HG03280 (cell line): ENCODE results near the gene RSPH9.
"Not testable (repeated sequence)": the region's sequence is repeated elsewhere in the genome, so short reads cannot be mapped to it uniquely, and the experiment has no call there.

Experiments
- ATAC-seq: cut with Tn5 transposase; IDR thresholded peaks from one replicate; pipeline ENCODE4 v1.9.1; 2021; ENCODE audit warnings: mild to moderate bottlenecking, moderate library complexity; ENCODE audit not compliant: unreplicated experiment

RSPH9 gene

DNA sequence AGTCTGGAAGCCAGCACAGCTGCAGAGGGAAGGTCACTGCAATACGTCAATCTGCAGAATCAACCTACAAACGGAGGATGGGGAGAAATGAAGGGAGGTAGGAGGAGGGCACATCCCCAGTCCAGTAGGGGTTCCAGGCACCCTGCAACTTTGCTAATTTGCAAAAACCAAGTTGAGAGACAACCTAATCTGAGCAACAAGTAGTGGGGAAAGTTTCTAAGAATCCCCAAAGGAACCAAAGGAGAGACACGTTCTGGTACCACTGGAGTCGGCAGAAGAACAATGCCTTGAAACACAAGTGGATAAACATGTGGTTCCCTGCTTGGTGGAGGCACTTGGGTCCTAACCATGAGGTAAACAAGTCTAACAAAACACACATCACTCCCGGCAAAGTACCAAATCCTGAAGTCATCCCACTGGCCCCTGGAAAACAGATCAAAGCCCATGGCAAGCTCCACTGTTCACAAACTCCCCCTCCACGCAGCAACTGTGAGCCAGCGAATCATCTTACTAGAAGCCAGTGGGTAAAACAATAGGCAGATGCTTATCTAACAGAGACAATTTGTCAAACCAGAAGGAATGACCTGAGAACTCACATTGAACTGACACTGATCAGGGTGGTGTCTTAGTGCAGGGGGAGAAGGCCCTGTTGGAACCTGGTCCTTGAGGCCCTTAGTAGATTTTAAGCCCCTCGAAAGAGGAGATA is 38.0 kb downstream of the RSPH9 start:
- no peak for ATAC-seq

DNA sequence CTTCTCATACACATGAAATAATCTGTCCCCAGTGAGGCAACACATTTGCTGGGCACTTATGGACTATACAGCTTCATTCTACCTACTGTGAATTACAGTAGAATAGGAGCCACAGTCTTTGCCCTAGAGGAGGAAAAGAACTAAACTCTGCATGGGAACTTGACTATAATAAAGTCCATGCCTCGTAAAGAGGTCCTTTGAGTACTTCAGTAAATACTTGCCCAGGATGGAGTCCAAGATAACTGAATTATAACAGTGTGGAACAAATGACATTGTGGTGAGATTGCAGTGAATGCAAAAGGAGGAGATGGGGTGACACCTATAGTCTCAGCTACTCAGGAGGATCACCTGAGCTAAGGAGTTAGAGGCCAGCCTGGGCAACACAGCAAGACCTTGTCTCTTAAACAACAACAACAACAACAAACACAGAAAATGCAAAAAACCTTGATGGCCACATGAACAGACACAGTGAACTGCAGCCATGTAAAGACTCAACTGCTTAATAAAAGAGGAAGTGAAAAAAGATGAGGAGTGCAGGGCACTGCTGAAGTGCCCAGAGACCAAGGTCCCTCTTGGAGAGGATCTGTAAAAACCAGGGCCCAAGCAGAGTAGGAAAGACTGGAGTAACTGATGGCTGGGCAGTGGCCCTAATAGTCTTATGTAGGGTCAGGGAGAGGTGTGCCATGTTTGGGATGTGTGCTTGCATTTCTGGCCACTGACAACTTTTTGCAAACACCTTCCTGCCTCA is 39.0 kb downstream of the RSPH9 start:
- ATAC-seq: peak; percentile 56

DNA sequence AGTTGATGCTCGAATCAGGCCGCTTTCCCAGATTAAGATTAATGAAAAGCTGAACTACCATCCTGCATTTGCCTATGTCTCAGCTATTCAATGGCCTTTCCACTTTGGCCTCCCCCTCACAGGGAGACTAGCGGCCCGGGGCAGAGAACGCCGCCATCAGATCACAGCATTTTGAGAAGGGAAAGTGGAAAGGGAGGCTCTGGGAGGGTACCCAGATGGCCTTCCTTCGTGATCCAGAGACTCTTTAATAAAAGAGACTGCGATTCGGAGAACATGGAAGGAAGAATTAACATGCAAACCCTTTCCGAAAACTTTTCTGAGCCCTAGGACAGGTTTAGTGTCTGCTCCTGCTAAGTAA is 42.2 kb downstream of the RSPH9 start:
- no peak for ATAC-seq

DNA sequence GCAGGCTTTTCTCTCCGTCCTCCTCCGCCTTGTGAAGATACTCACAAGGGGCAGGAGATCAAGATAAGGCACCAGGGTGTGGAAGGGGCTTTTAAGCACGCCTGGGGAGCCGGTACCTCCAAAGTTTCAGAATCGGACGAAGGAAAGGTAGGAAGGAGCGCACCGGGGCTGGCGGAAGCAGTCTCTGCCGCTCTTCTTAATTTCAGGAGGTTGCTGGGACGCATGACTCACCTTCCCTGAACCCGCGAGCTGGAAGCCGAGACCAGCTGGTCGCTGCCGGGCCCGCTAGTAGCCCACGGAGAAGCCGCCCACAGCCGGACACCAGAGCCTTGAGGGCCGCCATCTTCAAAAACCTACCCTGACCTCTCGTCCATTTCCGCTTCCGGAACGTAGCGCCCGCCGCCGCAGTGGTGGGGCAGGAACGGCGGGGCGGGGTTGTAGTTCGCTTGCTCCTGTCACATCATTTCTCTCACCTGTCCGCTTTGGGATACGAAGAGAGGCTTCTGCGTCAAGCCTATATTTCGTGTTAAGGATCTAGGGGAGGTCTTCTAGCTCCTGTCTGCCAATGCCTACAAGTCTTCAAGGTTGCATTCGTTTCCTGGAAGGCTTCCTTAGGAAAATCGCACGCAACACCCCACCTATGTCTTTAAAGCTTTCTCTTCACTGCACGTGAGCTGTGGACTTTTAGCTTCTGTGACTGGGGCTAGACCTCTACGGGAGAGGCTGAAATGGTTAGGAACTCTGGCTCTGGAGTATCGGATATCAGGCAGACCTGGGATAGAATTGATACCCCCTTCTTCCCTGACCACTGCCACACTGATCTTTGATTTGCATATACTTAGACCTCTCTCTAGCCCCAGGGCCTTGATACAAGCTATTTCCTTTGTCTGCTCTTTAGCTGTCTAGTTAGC is 42.9 kb downstream of the RSPH9 start, which contains the start of gene MRPS18A:
Gene MRPS18A, minus strand, starts transcription at position 355 of the 911 bp plus-strand sequence. Its CDS starts 12 bp downstream, at position 343.
- ATAC-seq: peak; percentile 88

DNA sequence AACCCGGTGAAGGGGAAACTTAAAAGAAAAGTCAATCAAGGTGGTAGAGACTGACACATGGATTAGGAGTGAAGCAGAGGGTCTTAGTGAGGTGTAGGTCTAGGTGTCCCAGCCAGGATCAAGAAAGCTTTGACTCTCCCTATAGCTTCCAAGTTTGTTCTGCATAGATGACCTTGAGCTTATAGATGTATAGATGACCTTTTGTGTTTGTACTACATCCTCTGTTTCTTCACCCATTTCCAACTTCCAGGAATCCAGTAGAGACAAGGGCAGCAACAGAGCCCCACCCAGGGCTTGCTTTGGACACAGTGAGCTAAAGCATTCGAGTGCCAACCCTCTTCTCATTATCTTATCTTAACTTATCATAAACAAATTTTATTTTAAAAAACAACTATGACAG is 44.6 kb downstream of the RSPH9 start:
- no peak for ATAC-seq

DNA sequence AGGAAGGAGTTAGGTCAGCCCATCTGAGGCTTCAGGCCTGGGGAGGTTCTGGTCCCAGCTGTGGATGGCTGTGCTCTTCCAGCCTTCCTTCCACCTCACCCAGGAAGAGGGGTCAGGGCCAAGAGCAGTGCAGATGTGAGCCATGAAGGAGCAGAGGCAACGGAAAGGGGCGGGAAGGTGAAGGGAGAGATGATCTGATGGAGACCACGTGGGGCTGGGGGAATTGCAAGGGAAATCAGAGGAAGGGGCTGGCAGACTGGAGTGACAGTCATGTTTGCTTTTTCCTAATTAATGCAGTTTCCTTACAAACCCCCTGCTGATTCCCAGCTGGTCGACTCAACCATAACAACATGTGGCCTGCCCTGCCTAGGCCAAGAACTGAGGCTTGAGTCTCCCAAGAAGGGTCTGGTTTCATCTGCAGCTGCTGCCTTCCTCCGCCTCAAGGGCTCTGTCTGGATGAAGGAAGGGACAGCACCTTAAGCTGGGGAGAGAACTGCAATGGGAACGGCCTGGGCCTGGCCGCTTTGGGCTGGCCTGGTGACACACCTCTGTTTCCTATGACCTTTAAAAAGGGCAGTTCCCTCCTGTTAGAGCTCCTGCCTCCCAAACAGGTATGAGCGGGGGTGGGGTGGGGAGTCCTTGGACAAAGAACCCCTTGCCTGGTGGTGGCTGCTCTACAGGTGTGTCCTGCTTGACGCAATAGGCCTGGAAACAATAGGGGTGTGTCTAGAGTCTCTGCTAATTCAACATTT is 50.6 kb downstream of the RSPH9 start:
- ATAC-seq: no peak

DNA sequence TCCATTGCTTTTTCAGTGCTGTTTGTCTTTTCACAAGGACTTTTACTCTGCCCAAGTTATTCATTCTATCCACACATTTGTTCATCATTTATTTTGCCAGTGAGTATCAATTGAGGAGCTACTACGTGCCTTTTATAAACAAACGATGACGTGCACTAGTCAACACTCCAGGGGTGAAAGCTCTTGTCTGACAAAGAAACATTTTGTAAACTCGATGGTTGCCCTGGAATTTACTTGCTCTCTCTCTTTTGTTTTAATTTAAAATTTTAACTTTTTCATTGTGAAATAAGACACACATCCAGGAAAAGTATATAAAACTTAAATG is 51.1 kb downstream of the RSPH9 start:
- ATAC-seq: no peak

DNA sequence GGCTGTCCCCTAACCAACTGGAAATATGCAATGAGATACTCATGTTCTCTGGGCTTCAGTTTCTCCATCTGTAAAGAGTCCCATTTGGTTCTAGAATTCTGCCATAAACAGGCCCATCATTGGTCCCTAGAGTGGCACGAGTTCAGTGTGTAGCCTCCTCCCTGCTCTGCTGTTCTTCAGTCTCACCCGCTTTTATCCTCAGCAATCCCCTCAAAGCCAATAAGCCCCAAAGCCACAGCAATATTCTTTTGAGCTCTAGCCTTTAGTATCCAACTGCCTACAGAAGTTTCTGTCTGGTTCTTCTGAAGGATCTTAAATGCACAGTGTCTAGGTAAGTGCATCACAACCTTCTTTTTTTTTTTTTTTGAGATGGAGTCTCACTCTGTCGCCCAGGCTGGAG is 52.6 kb downstream of the RSPH9 start:
- no peak for ATAC-seq

DNA sequence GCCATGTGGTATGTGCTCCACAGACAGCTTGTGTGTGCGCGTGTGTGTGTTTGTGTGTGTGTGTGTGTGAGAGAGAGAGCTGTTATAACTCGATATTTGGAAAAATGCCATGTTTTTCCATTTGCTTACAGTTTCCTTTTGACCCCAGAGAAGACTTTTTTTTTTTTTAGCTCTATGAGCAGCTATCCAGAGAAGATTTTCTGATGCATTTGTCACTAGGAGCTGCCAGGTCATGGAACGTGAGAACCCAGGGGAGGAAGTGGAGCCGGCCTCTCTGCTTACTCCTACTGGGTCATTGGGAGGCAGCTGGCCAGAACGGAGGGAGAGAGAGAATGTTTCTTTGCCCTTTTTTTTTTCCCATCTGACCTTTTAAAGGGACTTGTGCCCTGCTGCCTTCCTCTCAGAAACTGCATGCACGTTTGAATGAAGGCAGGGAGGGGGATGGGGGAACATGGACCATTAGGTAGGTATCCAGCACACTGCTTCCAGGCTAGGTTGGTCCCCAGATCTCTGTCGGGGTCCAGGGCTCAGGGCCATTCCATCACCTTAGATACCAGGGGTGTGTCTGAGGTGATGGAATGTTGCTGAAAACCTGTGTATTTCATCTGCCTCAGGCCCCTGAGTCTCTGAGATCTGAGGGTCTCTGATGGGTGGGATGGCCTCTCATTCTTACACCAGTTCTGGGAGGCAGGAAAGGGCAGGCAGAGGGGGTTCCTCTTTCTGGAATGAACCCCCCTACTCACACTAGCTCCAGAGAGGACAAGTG is 53.9 kb downstream of the RSPH9 start:
- no peak for ATAC-seq

DNA sequence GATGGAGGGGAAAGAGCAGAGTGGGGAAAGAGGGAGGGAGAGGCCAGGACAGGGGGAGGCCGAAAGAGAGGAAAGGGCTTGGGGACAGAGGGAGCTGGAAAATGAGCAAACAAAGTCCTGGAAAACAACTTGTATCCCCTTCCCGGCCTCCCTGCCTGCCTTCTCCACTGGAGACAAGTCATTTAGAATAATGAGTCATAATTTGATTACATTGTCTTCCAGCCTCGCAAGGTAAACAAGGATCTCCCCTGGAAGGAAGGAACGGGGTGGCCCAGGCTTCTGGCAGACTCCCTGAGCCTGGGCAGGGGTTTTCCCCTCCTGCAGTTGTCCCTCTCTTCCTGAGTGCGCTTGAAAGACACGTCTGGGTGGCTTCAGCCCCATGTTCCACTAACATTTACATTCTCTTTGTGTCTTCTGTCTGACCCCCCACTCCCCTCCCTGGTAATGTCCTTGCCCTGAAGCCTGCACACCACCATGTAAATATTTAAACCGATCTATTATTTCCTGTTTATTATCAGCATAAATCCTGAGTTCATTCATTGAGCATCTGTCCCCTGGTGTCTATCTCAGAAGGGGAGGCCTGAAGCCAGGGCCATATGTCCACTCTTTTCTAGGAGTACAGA is 54.8 kb downstream of the RSPH9 start:
- no peak for ATAC-seq

DNA sequence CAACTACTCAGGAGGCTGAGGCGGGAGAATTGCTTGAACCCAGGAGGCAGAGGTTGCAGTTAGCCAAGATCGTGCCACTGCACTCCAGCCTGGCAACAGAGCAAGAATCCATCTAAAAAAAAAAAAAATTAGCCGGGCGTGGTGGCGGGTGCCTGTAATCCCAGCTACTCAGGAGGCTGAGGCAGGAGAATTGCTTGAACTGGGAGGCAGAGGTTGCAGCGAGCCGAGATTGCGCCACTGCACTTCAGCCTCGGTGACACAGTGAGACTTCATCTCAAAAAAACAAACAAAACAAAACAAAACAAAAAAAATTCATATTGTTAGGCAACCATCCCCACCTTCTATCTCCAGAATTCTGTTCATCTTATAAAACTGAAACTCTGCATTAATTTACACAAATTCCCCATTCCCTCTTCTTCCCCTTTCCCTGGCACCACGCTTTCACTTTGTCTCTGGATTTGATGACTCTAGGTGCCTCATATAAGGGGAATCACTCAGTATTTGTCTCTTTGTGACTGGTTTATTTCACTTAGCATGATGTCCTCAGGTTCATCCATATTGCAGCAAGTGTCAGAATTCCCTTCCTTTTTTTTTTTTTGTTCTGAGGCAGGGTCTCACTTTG is 56.2 kb downstream of the RSPH9 start:
- ATAC-seq: not testable (repeated sequence)

DNA sequence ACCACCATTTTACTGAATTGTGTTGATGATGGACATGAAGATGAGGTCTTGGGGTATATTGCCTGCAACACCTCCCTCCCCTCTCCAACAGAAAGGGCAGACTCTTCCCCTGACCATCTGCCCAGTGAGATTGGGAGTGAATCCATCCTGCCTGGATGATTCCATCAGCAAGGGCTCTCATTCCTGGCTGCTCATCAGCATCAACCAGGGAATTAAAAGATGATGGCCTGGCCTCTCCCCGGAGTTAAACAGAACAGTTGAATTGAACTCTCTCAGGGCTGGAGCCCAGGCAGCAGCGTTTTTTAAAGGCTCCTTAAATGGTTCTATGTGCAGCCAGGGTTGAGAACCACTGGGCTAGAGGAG is 57.3 kb downstream of the RSPH9 start:
- ATAC-seq: no peak

DNA sequence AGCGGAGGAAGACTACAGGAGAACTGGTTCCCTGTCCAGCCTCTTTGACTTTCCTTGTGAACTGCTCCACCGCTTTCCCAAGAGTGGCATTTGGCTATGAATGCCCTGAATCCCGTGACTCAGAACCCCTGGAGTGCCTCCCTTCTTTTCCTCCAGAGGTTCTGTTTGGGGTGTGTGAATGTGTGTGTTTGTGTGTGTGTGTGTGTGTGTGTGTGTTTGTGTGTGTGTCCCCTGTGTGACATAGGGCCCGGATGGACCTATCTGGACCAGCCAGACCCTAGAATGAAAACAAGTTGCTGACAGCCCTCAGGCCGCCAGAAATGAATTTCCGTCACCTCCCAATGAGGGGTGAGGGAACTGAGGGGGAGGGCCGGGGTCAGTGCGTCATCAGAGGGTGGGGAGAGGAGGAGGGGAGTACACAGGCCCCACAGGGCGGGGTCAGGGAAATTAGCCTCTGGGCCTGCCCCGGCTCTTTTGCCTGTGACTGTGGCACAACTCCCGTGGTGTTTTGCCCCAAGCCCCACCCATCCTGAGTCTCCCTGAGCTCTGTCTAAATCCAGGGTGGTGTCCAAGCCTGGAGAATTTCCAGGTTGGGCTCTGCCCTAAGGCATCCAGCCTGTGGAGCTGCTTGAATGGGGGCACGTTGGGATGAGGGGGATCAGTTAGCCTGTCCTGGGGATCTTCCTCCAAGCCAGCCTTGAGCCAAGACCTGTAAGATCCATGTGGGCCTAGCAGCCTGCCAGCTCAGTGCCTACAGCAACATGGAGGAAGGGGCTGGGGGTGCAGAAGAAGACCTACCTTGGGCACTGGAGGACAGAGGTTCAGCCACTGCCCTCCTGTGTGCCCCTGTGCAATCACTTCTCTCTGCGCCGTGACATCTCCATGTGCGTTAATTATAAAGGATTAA is 58.0 kb downstream of the RSPH9 start:
- no peak for ATAC-seq

DNA sequence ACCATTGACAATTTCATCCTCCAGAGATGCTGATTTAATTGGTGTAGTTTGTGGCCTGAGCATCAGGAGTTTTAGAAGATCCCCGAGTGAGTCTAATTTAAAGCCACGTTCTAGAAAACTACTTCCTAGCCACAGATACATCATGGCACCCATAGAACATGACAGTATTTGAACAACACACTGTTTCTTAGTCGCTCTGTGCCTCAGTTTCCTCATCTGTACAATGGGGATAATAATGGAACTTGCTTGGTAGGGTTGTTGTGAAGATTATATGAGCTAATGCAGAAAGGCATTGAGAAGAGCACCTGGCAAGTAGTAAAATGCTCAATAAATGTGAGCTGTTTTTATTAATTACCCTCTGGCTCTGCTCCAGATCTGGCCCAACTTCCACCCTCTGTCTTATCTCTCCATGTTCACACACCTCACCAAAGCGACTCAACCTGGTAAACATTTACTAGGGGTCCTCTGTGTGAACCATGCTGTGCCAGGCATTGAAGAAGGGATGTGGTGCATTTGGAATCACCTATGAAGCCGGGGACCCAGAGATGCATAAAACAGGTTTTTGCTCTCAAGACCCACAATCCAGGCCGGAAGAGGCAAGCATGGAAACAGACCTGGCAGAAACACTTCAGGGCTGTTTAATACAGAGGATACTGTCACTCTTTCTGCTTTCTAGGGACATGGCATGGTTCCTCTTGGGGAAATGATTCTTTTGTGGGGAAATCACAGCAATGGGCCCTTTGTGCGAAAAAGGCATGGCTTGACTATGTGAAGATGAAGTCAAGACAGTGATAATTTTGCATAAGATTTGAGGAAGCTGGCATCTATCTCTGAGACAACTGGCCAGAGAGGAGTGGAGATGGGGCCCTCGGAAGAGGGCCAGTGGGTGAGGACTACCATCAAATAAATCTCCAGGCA is 58.9 kb downstream of the RSPH9 start:
- ATAC-seq: no peak

DNA sequence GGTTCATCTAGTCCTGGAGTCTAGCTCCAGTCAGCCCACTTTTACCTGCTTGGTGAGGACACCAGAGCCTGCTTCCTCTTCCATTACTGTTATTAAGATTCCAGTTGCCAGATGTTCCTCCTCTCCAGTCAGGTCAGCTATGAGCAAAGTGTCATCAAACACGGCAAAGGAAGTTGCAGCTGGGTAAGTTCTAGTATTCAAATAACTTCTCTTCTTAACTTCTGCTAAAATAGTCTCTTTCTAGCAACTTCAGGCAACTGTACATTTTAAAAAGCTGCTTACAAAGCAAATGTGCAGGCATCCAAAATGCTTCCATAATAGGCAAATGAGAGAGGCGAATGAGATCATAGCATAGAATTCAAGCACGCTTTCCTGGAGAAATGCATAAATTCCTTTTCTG is 61.2 kb downstream of the RSPH9 start:
- ATAC-seq: peak; percentile 52

DNA sequence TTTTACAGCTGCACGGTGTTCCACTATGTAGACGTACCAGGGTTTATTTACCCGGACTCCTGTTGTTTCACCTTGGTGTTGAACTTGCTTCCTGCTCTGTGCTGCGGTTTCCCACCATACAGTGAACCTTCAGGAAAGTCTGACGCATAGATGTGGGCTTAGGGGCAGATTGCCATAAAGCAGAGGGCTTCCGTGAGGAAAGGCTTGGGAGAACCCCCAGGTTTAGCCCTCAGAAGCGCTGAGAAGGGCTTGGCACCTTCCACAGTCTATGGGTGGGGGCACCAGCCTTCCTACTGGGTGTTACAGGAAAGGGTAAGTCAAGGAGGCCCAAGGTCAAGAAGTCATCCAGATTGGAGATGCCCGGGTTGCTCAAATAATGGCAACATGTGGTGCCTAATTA is 62.0 kb downstream of the RSPH9 start:
- ATAC-seq: no peak

DNA sequence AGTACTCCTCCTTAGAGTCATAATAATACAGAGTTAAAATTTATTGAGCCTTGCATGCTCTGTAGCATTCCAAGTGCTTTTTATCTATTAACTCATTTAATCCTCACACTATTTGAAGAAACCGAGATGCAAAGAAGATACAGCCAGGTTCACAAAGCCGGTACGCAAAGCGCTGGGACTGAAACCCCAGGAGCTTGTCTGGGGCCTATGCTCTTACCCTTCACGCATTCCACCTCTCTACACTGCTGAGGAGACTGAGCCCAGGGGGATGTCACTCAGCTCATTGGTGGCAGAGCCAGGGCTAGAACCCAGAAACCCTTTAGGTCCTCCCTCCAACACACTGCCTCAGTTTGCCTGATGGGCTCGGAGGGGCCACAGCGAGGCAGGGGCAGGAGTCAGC is 62.4 kb downstream of the RSPH9 start:
- no peak for ATAC-seq
